ENCODE measurements around the gene E2F4. TPM values are rescaled to one million over a fixed set of nuclear protein-coding genes. Genes with fewer than 3 reads are reported as not detected.

The E2F4 gene
- total RNA-seq, 2 donors from 2014 or later, result 71.8 to 72.8 TPM

DNA sequence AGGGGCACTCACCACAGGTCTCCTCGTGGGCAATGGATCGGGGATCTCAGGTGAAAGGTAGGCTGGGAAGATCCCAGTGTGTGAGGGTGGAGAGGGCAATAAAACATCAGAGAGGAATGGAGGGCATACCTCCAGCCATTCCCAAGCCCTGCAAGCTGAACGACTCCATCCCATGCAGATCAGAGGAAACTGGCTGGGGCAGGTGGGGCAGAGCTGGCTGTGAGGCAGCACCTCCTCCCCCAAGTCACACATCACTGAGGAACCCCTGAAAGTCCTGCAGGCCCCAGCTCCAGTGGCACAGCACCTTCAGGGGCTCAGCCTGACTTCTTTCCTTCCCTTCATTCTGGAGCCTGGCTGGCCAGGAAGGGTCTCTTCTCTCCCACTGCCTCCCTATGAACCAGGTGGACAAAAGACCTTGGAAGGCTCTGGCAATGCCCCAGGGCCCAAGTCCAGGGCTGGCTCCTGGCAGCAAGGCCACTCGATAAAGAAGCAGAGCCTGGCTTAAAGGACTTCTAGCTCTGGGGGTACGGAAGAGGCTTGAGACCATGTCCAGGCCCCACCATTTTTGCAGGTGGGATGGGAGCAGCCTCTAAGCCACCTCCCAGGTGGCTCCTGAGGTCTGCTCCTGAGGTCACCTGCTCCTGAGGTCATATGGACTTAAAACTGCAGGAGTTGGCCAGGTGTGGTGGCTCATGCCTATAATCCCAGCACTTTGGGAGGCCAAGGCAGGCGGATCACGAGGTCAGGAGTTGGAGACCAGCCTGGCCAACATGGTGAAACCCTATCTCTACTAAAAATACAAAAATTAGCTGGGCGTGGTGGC lies 21.5 kb downstream of the E2F4 start:
- Histone ChIP-seq H3K9me3 (ENCODE audit: control insufficient read depth, low read length) (no peaks in the 10 kb centered on the region), H3K36me3 (ENCODE audit: control insufficient read depth, insufficient read depth, low read length) (no peaks in the 10 kb centered on the region), H3K27ac (ENCODE audit: low read depth, low read length) (no peak overlapping the region), H3K27me3 (ENCODE audit: control insufficient read depth, insufficient read depth, low read length, poor library complexity, severe bottlenecking) (peaks cover 7% of the 10 kb centered on the region), H3K9ac (ENCODE audit: extremely low read depth, low read length, poor library complexity, severe bottlenecking) (no peak overlapping the region), H3K4me1 (ENCODE audit: control insufficient read depth, insufficient read depth, low read length) (no peaks in the 10 kb centered on the region), H3K4me3 (ENCODE audit: low read length) (no peak overlapping the region)
- 82 to 85% methylated on average over 5 to 8 of the region's 8 CpGs for WGBS, 2 experiments (ENCODE audit: insufficient coverage in 1 of 2, insufficient read length in 1 of 2)
- no peak overlapping the region for H3K27ac Mint-ChIP-seq
- no peaks in the 10 kb centered on the region for H3K9me3 Mint-ChIP-seq
- DNase-seq, result no peak
- TF ChIP-seq, protein P1, sequence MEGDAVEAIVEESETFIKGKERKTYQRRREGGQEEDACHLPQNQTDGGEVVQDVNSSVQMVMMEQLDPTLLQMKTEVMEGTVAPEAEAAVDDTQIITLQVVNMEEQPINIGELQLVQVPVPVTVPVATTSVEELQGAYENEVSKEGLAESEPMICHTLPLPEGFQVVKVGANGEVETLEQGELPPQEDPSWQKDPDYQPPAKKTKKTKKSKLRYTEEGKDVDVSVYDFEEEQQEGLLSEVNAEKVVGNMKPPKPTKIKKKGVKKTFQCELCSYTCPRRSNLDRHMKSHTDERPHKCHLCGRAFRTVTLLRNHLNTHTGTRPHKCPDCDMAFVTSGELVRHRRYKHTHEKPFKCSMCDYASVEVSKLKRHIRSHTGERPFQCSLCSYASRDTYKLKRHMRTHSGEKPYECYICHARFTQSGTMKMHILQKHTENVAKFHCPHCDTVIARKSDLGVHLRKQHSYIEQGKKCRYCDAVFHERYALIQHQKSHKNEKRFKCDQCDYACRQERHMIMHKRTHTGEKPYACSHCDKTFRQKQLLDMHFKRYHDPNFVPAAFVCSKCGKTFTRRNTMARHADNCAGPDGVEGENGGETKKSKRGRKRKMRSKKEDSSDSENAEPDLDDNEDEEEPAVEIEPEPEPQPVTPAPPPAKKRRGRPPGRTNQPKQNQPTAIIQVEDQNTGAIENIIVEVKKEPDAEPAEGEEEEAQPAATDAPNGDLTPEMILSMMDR (conservative IDR thresholded peaks at IDR 0.05), result no peak
- H3K4me1 Mint-ChIP-seq, result no peaks in the 10 kb centered on the region
- H3K4me3 Mint-ChIP-seq, result no peak overlapping the region
- H3K36me3 Mint-ChIP-seq (ENCODE audit: low read depth), result no peaks in the 10 kb centered on the region
- peaks cover 58% of the 10 kb centered on the region for H3K27me3 Mint-ChIP-seq (ENCODE audit: insufficient read depth)

GRCh38 chr16:67215706-67216105 lies 23.8 kb downstream of the E2F4 start:
- no peak for DNase-seq
- no peak overlapping the region for H3K4me3 Mint-ChIP-seq
- H3K27ac Mint-ChIP-seq, result no peak overlapping the region

GRCh38 chr16:67216612-67217490 lies 24.9 kb downstream of the E2F4 start:
- no peak for DNase-seq
- no peak overlapping the region for H3K4me3 ChIP-seq (ENCODE audit: low read length)
- no peaks in the 10 kb centered on the region for H3K9me3 Mint-ChIP-seq
- H3K27ac ChIP-seq (ENCODE audit: low read depth, low read length), result no peak overlapping the region
- no peak overlapping the region for H3K27ac Mint-ChIP-seq
- H3K27me3 Mint-ChIP-seq (ENCODE audit: insufficient read depth), result peaks cover 61% of the 10 kb centered on the region
- TF ChIP-seq, protein P1 (conservative IDR thresholded peaks at IDR 0.05), result no peak
- no peak overlapping the region for H3K9ac ChIP-seq (ENCODE audit: extremely low read depth, low read length, poor library complexity, severe bottlenecking)
- H3K36me3 Mint-ChIP-seq (ENCODE audit: low read depth), result no peaks in the 10 kb centered on the region
- H3K4me3 Mint-ChIP-seq, result no peak overlapping the region
- no peaks in the 10 kb centered on the region for H3K9me3 ChIP-seq (ENCODE audit: control insufficient read depth, low read length)
- no peaks in the 10 kb centered on the region for H3K4me1 Mint-ChIP-seq
- no peaks in the 10 kb centered on the region for H3K4me1 ChIP-seq (ENCODE audit: control insufficient read depth, insufficient read depth, low read length)
- H3K36me3 ChIP-seq (ENCODE audit: control insufficient read depth, insufficient read depth, low read length), result no peaks in the 10 kb centered on the region
- 90 to 95% methylated on average over 14 to 18 of the region's 18 CpGs for WGBS, 2 experiments (ENCODE audit: insufficient coverage in 1 of 2, insufficient read length in 1 of 2)
- H3K27me3 ChIP-seq (ENCODE audit: control insufficient read depth, insufficient read depth, low read length, poor library complexity, severe bottlenecking), result peaks cover 7% of the 10 kb centered on the region

More at GRCh38 chr16:67215706-67216105, 23.8 kb downstream of the E2F4 start:
- Histone ChIP-seq H3K36me3 (ENCODE audit: control insufficient read depth, insufficient read depth, low read length) (no peaks in the 10 kb centered on the region), H3K27ac (ENCODE audit: low read depth, low read length) (no peak overlapping the region), H3K9ac (ENCODE audit: extremely low read depth, low read length, poor library complexity, severe bottlenecking) (no peak overlapping the region), H3K4me1 (ENCODE audit: control insufficient read depth, insufficient read depth, low read length) (no peaks in the 10 kb centered on the region), H3K9me3 (ENCODE audit: control insufficient read depth, low read length) (no peaks in the 10 kb centered on the region), H3K4me3 (ENCODE audit: low read length) (no peak overlapping the region), H3K27me3 (ENCODE audit: control insufficient read depth, insufficient read depth, low read length, poor library complexity, severe bottlenecking) (peaks cover 7% of the 10 kb centered on the region)
- Mint-ChIP-seq H3K27me3 (ENCODE audit: insufficient read depth) (peaks cover 67% of the 10 kb centered on the region), H3K4me1 (no peaks in the 10 kb centered on the region), H3K36me3 (ENCODE audit: low read depth) (no peaks in the 10 kb centered on the region), H3K9me3 (no peaks in the 10 kb centered on the region)
- TF ChIP-seq, protein P1 (conservative IDR thresholded peaks at IDR 0.05), result no peak
- WGBS, 2 experiments (ENCODE audit: insufficient coverage in 1 of 2, insufficient read length in 1 of 2), result 77 to 81% methylated on average over 5 of the region's 5 CpGs

Measured in endodermal cell (in vitro differentiated cells).